Measurements from ENCODE around the gene NFE2L2. TPM values are rescaled to one million over a fixed set of nuclear protein-coding genes. Genes with fewer than 3 reads are reported as not detected.

The NFE2L2 gene
- total and polyA plus RNA-seq, 2 donors (not counting 1 experiment from before 2014, with no cell fraction given): 16.8 to 93.6 TPM

GRCh38 chr2:177241711-177242120, 22.8 kb downstream of the NFE2L2 start:
- no peaks in the 10 kb centered on the region for H3K27me3 Mint-ChIP-seq
- H2AFZ ChIP-seq (ENCODE audit: insufficient read depth, low read depth, low read length, poor library complexity, severe bottlenecking): no peak overlapping the region
- WGBS (ENCODE audit: insufficient coverage): no CpG with 5 or more reads among the region's 1 CpG
- no peak for TF ChIP-seq EZH2 (IDR thresholded peaks at IDR 0.05; ENCODE audit: borderline replicate concordance, insufficient read depth, low read depth, low read length, poor library complexity, severe bottlenecking)
- no peak for TF ChIP-seq CTCF (IDR thresholded peaks at IDR 0.05)
- H3K9me3 Mint-ChIP-seq (ENCODE audit: insufficient read depth): no peaks in the 10 kb centered on the region
- intact Hi-C loops (cut with micrococcal nuclease): loop anchor here (2.0 kb wide), 1 partner anchor 29 kb away; the partner anchor contains the start of gene HNRNPA3
- H3K79me2 ChIP-seq (ENCODE audit: control insufficient read depth, insufficient read depth, low read length): peaks cover 99% of the 10 kb centered on the region
- peak overlapping the region; percentile 62 for H3K27ac Mint-ChIP-seq
- H3K36me3 ChIP-seq (replicated peaks in 1 of 2; ENCODE audit: control extremely low read depth in 1 of 2, control insufficient read depth in 1 of 2, extremely low read depth in 1 of 2, insufficient read depth in 2 of 2, low read length in 1 of 2): no peaks in the 10 kb centered on the region
- H3K27me3 ChIP-seq (replicated peaks in 1 of 4; ENCODE audit: control extremely low read depth in 1 of 4, control insufficient read depth in 3 of 4, insufficient read depth in 4 of 4, low read length in 3 of 4): no peaks in the 10 kb centered on the region
- no peak for DNase-seq
- no peak overlapping the region for H3K4me3 ChIP-seq (ENCODE audit: control extremely low read depth in 1 of 5, extremely low read depth in 1 of 5, insufficient read depth in 1 of 5, low read depth in 2 of 5, low read length in 4 of 5)
- peak overlapping the region; percentile 13 for H3K4me3 Mint-ChIP-seq
- POLR2A ChIA-PET: interaction anchor here (4.0 kb wide), 1 partner anchor 22 kb away, joined by 17 read pairs; the partner anchor contains the start of gene NFE2L2
- H4K20me1 ChIP-seq (ENCODE audit: control insufficient read depth, insufficient read depth, low read length, poor library complexity, severe bottlenecking): peaks cover 78% of the 10 kb centered on the region
- H3K9ac ChIP-seq (ENCODE audit: low read length): no peak overlapping the region
- CTCF ChIA-PET: interaction anchor here (4.9 kb wide), 1 partner anchor 23 kb away, joined by 46 read pairs; the partner anchor contains the start of gene NFE2L2
- H3K27ac ChIP-seq (ENCODE audit: low read length in 2 of 2): peak overlapping the region; percentile 15 to 60
- H3K4me1 ChIP-seq (ENCODE audit: control insufficient read depth in 2 of 2, insufficient read depth in 2 of 2, low read length in 2 of 2): peaks cover 48 to 50% of the 10 kb centered on the region in 2 donors
- H3K9me3 ChIP-seq (ENCODE audit: control extremely low read depth in 1 of 3, control insufficient read depth in 2 of 3, insufficient read depth in 1 of 3, low read length in 2 of 3): no peaks in the 10 kb centered on the region
- H3K4me1 Mint-ChIP-seq: peaks cover 79% of the 10 kb centered on the region
- no peak overlapping the region for H3K4me2 ChIP-seq (replicated peaks; ENCODE audit: low read depth, low read length, poor library complexity, severe bottlenecking)
- no peak for ATAC-seq (ENCODE audit: low read depth)

DNA sequence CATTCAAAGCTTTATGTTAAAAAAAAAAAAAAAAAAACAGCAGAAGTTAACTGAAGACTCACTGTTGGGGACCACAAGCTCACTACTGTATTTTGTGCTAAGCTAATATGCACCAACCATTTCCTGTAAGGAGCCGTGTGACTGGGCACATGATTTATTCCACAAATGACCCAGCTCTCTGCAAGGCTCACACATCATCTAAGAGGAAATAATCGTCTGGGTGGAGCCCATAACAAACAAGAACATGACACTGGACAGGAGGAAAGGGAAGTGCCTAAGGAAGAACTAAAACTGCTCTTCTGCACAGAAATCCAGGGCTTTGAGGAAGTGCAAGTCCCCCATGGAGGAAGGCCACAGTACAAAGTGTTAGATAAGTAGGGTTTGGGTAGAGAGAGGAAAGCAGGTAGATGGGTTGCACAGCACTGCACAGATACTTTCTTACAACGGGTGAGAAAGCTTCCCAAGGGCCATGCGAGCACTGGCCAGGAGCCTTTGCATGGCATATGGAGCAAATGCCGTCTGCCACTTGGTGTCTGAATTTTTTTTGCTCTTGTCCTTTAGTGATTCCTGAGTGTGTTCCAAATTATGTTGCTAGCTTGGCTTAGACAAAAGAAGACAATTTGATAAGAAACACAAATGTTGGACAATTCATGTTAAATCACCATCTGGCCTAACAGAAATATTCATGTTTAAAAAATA, 24.4 kb downstream of the NFE2L2 start:
- TF ChIP-seq EZH2 (IDR thresholded peaks at IDR 0.05; ENCODE audit: borderline replicate concordance, insufficient read depth, low read depth, low read length, poor library complexity, severe bottlenecking): no peak
- TF ChIP-seq CTCF (IDR thresholded peaks at IDR 0.05): no peak
- Histone ChIP-seq H3K27ac (ENCODE audit: low read length in 2 of 2) (peak overlapping the region; percentile 59 to 60), H2AFZ (ENCODE audit: insufficient read depth, low read depth, low read length, poor library complexity, severe bottlenecking) (no peak overlapping the region), H3K27me3 (replicated peaks in 1 of 4; ENCODE audit: control extremely low read depth in 1 of 4, control insufficient read depth in 3 of 4, insufficient read depth in 4 of 4, low read length in 3 of 4) (no peaks in the 10 kb centered on the region), H3K4me1 (ENCODE audit: control insufficient read depth in 2 of 2, insufficient read depth in 2 of 2, low read length in 2 of 2) (peaks cover 48 to 50% of the 10 kb centered on the region in 2 donors), H3K9ac (ENCODE audit: low read length) (peak overlapping the region; percentile 0), H3K4me2 (replicated peaks; ENCODE audit: low read depth, low read length, poor library complexity, severe bottlenecking) (peak overlapping the region; percentile 58), H3K4me3 (ENCODE audit: control extremely low read depth in 1 of 5, extremely low read depth in 1 of 5, insufficient read depth in 1 of 5, low read depth in 2 of 5, low read length in 4 of 5) (peak overlapping the region in 1 of 5 experiments; percentile 12), H3K79me2 (ENCODE audit: control insufficient read depth, insufficient read depth, low read length) (peaks cover 99% of the 10 kb centered on the region), H3K9me3 (ENCODE audit: control extremely low read depth in 1 of 3, control insufficient read depth in 2 of 3, insufficient read depth in 1 of 3, low read length in 2 of 3) (no peaks in the 10 kb centered on the region), H4K20me1 (ENCODE audit: control insufficient read depth, insufficient read depth, low read length, poor library complexity, severe bottlenecking) (peaks cover 78% of the 10 kb centered on the region), H3K36me3 (replicated peaks in 1 of 2; ENCODE audit: control extremely low read depth in 1 of 2, control insufficient read depth in 1 of 2, extremely low read depth in 1 of 2, insufficient read depth in 2 of 2, low read length in 1 of 2) (no peaks in the 10 kb centered on the region)
- peaks cover 71% of the 10 kb centered on the region for H3K4me1 Mint-ChIP-seq
- DNase-seq: peak; percentile 88
- peak overlapping the region; percentile 72 for H3K4me3 Mint-ChIP-seq
- intact Hi-C loops (cut with micrococcal nuclease): loop anchor here (1.0 to 2.0 kb wide), 2 partner anchors 23 to 27 kb away; partner anchors contain the start of gene HNRNPA3
- peak; percentile 82 for ATAC-seq (ENCODE audit: low read depth)
- no peaks in the 10 kb centered on the region for H3K27me3 Mint-ChIP-seq
- peak overlapping the region; percentile 82 for H3K27ac Mint-ChIP-seq
- H3K9me3 Mint-ChIP-seq (ENCODE audit: insufficient read depth): no peaks in the 10 kb centered on the region
- WGBS (ENCODE audit: insufficient coverage): 46% methylated on average over 4 of the region's 5 CpGs
- CTCF ChIA-PET: interaction anchor here (0.6 to 4.9 kb wide), 7 partner anchors 9 to 75 kb away, joined by 3 to 46 read pairs (median 5); partner anchors contain the start of gene NFE2L2
- POLR2A ChIA-PET: interaction anchor here (0.7 to 4.0 kb wide), 4 partner anchors 9 to 86 kb away, joined by 3 to 17 read pairs (median 5); partner anchors contain the start of genes HNRNPA3 and NFE2L2
